Activated CD4-positive, alpha-beta T cell treated with anti-CD3 and anti-CD28 coated beads for 48 hours (primary cell): Measurements from ENCODE around the gene CIDEC.
A peak's percentile ranks its signal among the peaks of the same experiment; 100 is the strongest.

ENCODE experiments used
- DNase-seq: peaks from one replicate; pipeline ENCODE4 v3.0.0-alpha.2; 2020

Gene CIDEC

DNA sequence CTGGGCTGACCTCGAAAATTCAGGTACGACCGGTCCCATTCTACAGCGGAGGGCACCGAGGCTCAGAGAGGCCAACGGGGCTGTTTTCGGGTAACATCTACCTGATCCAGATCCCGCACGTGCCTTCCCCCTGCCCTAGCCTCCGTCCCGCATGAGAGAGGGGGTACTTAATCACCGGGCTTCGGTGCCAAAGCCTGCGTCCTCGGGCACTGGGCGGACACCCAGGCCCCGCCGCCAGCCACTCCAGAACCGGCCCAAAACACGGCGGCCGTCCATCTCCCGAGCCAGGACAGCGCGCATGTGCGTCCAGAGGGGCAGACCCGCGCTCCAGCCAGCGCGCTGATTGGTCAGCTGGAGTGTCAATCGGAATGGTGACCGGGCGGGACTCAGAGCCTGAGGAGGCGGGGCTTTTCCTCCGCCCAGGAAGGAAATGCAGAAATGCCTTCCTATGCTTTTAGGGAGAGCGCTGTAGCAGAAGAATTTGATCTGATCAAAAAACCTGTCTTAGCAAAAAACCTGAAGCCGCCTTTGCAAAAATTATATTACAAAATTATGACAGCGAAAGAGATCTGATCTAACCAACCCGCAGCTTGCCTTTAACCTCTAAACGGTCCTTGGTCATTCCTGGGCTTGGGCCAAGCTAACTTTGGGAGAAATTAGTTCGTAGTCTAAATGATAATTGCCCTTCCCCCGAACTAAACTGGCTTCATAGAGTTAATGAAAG lies 36.2 kb downstream of the CIDEC start, which contains the start of gene RPUSD3:
RPUSD3 (minus strand) TSS at position 294 of the 724 bp plus-strand sequence; CDS start at position 276, 18 bp downstream.
- peak; percentile 97 for DNase-seq

DNA sequence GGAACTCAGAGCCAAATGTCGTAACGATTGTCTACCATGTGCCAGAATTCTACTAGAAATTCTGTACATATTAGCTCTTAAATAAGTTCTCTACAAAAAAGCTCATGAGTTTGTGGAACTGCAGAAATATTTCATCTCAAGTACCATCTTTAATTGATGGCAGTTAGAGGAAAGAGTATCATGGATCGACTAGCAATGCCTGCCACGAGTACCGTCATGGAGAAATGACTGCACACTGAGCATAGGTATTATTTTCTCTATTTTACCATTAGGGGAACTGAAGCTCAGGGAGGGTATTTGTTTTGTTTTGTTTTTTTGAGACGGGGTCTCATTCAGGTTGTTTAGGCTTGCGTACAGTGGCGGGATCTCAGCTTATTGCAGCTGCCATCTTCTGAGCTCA lies 39.0 kb downstream of the CIDEC start:
- DNase-seq = no peak

DNA sequence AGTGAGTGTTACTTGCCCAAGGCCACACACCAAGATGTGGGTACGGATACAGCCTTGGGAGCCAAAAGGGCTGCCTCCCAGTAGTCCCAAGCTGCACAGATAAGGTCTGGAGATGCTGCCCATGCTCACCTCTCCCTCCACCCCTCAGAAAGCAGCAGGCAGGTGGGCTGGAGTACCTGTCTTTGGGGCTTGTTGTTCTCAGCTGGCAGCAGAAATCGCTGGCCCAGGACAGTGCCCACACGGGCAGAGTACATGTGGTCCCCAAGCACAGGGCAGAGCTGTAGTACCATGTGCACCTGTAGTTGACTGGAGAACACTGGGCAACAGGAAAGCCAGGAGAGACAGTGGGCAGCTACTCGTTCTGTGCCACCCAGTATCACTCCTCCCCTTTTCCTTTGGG lies 41.2 kb downstream of the CIDEC start:
- no peak for DNase-seq

DNA sequence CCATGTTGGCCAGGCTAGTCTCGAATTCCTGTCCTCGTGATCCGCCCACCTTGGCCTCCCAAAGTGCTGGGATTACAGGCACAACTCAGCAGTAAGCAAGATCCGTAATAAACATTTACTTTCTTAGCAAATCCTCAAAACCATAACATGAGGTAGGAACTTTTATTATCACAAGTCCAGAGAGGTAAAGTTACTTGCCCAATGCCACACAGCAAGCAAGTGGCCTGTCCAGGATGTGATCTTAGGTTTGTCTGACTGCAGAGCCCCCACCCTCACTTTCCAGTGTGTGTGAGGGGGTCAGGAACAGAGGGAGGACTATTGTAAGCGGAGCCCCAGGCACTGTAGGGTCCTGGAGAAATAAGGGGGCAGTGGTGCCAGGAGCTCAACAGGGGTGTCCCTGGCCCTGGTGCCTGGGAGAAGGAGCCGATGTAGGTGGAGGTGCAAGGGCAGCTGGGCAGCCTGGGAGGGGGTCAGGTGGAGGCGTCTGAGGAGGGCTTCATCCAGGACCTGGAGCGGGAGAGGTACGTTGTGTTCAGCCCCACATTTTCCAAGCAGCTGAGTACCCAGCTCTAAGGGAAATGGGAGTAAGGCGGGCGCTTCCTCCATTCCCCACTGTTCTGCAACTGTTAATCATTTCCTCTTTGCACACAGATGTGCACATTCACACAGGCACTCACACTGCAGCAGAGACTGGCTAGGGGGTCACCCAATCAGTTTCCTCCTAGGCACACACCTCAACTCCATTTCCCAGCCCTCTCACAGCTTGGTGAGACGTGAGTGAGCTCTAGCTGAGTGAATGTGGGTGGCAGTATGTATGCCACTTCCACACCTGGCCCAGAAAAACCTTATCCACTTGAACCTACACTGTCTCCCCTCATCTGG lies 42.1 kb downstream of the CIDEC start:
- no peak for DNase-seq

DNA sequence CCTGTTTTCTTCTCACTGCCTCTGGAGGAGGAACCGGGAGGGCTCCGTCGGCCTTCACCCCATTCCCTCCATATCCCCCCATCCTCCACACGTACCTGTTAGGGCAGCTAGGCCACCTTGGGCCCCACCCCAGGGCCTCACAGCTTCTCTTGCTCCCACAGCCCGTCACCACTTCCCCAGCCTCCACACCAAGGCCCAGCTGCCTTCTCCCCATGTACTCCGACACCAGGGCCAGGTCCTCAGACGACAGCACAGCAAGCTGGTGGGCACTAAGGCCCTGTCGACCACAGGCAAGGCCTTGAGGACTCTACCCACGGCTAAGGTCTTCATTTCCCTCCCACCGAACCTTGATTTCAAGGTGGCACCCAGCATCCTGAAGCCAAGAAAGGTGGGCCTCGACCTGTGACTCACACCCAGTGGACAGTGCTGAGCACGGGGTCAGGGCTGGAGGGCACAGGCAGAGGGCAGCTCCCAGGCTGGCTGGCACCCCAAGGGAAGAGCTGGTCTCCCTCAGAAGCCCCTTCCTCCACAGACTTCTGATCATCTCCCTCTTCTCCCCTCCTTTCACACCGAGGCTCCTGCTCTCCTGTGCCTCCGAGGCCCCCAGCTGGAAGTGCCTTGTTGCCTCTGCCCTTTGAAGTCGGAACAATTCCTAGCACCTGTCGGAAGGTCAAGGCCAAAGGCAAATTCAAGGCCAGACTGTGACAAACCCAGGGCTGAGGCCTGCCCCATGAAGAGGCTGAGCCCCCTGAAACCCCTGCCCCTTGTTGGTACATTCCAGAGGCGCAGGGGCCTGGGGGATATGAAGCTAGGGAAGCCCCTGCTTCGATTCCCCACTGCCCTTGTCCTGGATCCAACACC lies 45.3 kb downstream of the CIDEC start:
- no peak for DNase-seq

DNA sequence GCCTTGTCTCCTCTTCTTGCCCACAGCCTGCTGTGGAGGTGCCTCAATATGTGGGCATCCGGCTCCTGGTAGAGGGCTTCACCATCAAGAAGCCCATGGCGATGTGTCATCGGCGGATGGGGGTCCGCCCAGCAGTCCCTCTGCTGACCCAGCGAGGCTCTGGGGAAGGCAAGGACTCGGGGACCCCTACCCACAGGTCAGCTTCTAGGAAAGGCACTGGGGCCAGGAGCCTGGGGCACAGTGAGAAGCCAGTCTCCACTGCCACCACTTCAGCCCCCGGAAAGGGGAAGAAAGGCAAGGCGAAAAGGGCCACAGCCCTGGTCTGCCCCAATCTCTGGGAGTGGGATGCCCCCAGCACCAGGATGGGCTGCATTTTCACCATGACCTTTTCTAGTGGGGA lies 47.0 kb downstream of the CIDEC start:
- no peak for DNase-seq

DNA sequence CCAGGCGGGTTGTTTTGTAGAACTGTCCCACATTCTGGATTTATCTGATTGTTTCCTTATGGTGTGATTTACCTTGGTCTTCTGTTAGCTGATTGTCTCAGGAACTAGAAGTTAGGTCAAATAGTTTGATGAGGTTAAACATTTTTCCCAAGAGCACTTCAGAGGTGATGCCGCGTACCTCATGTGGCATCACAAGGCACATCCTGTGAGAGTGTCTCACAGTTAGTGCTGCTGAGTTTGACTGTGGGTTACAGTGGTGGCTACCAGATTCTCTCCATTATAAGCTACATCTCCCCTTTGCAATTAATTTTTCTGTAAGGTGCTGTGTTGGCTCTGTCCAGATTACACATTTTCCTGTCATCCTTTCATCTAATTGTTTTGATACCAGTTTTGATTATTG lies 48.8 kb downstream of the CIDEC start:
- DNase-seq = no peak

DNA sequence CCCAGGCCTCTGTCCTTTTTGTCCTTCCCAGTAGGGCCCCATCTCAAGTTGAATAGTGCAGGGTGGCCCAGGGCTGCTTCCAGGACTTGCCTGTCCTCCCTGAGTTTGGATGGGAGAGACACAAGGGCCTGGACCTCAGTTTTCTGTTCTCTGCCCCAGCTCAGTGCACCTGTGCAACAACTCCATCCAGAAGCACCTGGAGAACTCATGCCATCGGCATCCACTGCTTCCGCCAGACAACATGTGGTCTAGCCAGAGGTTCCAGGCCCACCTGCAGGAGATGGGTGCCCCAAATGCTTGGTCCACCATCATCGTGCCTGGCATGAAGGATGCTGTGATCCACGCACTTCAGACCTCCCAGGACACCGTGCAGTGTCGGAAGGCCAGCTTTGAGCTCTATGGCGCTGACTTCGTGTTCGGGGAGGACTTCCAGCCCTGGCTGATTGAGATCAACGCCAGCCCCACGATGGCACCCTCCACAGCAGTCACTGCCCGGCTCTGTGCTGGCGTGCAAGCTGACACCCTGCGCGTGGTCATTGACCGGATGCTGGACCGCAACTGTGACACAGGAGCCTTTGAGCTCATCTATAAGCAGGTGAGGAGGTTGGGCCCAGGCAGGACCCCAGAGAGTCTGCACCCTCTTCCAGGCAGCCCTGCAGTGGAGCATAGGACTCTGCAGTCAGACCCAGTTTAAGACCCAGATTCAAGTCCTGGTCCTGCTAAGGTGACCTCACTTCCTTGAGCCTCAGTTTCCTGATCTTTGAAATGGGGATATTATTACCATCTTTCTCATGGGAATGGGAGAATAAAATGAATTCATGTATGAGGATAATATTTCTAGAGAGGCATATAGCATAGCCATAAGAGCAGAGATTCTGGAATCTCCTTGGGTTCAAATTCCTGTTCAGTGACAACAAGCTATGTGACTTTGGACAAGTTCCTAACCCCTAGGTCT lies 51.0 kb downstream of the CIDEC start:
- no peak for DNase-seq

DNA sequence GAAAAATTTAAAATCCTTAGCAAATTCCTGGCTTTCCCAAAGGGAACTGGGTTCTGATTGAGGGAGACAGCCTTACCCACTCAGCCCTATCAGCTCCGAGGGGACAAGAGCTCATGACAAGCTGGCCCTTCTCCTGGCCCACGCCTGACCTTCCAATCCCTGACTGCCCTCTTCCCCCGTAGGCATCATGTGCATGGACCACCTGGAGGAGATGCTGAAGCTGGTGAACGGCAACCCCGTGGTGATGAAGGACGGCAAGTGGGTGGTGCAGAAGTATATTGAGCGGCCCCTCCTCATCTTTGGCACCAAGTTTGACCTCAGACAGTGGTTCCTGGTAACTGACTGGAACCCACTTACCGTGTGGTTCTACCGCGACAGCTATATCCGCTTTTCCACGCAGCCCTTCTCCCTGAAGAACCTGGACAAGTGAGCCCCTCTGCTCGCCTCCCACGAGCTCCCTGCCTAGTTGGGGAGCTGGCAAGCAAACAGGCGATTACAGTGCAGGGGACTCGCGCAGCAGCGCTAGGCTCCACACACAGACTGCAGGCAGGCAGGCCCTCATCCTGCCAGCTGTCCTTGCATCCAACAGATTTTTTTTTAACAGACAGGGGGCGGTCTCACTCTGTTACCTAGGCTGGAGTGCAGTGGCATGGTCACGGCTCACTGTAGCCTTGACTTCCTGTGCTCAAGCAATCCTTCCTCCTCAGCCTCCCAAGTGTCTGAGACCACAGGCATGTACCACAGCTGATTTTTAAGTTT lies 53.1 kb downstream of the CIDEC start:
- peak; percentile 45 for DNase-seq

DNA sequence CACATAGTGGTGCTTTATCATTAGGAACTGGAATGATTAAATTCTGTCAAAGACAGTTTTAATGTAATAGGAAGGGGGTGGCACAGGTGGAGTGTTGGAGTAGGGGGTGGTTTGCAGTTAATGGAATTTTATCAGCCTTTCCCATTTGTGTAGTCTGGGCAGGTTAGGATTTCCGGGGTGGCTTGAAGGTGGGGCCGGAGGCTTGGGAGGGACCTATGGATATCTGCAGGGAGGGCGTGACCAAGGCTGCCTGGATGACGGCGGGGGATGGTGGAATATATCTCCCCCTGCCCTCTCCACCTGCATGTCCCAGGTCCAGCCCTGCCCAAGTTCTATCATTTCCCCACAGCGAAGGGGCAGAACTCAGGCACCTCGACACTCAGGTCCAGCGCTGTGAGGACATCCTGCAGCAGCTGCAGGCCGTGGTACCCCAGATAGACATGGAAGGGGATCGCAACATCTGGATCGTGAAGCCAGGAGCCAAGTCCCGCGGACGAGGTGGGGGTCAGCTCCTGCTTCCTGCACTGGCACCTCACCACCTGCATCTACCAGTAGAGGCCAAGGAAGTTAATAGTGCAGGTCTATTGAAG lies 54.5 kb downstream of the CIDEC start:
- no peak for DNase-seq

DNA sequence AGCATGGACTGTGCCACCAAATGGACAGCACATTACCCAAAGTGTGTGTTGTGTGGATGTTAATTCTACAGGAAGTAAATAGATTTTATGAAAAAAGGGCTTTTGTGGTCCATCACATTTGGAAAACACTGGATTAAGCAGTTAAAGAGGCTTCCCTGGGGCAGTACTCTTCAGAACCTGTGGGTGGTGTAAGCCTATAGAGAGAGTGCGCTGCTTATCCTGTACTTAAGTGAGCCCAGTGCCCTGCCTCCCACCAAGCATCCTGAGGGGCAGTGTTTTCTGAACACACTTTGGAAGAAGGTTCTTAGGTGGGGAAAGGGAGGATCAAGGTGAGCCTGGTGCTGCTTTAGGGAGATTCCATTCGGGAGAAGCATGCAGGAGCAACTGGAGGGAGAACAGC lies 59.1 kb downstream of the CIDEC start:
- DNase-seq = no peak

DNA sequence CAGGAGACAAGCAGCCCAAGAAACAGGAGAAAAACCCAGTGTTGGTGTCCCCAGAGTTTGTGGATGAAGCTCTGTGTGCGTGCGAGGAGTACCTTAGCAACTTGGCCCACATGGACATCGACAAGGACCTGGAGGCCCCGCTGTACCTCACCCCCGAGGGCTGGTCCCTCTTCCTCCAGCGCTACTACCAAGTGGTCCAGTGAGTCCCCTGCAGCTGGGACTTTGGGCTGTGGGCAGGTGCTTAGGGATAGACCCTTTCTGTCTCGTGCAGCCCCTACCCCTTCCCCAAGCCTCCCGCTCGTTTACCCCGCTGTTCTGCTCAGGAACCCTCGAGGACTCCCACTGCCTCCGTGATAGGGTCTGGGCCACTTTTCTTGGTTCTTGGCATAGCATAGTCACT lies 59.5 kb downstream of the CIDEC start:
- no peak for DNase-seq

DNA sequence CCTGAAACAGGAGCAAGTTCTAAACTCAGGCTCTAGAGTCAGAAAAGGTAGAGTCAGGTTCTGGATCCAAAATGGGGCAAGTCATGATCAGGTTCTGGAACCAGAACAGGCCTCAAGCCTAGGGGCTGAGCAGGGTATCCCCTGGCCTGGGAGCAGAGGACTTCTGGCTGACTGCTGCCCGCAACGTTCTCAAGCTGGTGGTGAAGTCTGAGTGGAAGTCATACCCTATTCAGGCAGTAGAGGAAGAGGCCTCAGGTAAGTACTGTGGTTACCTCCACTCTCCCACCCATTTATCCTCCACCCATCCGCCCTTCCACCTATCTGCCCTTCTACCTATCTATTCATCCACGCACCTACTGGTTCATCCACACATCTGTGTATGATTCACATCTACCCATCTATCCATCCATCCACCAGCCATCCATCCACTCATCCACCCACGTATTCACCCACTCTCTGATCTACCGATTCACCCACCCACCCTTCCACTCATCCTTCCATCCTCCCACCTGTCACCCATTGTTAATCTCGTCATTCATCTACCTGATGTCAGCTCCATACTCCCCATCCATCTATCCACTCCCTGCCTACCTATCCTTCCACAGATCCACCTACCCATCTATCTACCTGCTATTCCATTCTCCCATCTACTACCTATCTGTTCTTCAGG lies 61.3 kb downstream of the CIDEC start:
- no peak for DNase-seq

DNA sequence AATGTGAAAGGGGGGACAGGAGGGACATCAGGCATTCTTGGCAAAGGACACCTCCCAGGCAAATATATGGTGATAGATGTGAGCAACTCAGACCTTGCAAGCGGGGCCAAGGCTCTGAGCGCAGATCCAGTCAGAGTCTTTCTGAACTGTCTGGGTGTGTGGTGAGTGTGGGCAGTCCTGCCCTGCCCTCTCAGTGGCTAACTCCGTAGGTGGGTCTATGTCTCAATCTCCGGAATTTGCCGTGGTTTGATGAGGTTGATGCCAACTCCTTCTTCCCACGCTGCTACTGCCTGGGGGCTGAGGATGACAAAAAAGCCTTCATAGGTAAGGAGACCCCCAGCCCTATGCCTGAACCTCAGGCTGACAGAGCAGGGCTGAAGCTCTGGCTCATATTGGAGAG lies 62.6 kb downstream of the CIDEC start:
- no peak for DNase-seq
